T-helper 17 cell (primary cell): ENCODE measurements around the gene EIF4G3. TPM values are rescaled to one million over a fixed set of nuclear protein-coding genes. Genes with fewer than 3 reads are reported as not detected.
A peak's percentile ranks its signal among the peaks of the same experiment; 100 is the strongest.

Source experiments
- ATAC-seq: fragments of 150-1000 bp; cut with Tn5 transposase; 2 replicates; pipeline ENCODE4 v1.10.0; 2021; ENCODE audit warnings: mild to moderate bottlenecking, moderate library complexity
- DNase-seq, 3 donors: peaks; one replicate each; pipeline versions ENCODE4 v3.0.0 to v3.0.0-alpha.2; 2020 to 2021
- H3K9me3 ChIP-seq: one replicate; pipeline ENCODE4 v1.7.0; 2013; ENCODE audit warnings: low read length, mild to moderate bottlenecking; ENCODE audit not compliant: control insufficient read depth, poor library complexity, severe bottlenecking
- H3K27ac Mint-ChIP-seq: one replicate; pipeline ENCODE4 v1.8.0; 2022; ENCODE audit warnings: mild to moderate bottlenecking, moderate library complexity, mixed read lengths
- H3K27me3 Mint-ChIP-seq: one replicate; pipeline ENCODE4 v1.8.0; 2022; ENCODE audit warnings: mixed read lengths
- H3K36me3 Mint-ChIP-seq: one replicate; pipeline ENCODE4 v1.8.0; 2022; ENCODE audit warnings: low read depth, mixed read lengths
- H3K4me1 Mint-ChIP-seq: one replicate; pipeline ENCODE4 v1.8.0; 2022; ENCODE audit warnings: mild to moderate bottlenecking, mixed read lengths
- H3K4me3 Mint-ChIP-seq: one replicate; pipeline ENCODE4 v1.8.0; 2022; ENCODE audit warnings: mild to moderate bottlenecking, moderate library complexity, mixed read lengths
- total RNA-seq, 4 donors: library from RNA in 2 of 4; stranded (reverse) in 2 of 4; gene quantifications; one replicate each; pipeline ENCODE4 v1.2.3 and lab custom pipeline; 2022 to 2026

EIF4G3 gene
- total RNA-seq, 2 donors from 2014 or later, result 29.4 to 34.2 TPM

DNA sequence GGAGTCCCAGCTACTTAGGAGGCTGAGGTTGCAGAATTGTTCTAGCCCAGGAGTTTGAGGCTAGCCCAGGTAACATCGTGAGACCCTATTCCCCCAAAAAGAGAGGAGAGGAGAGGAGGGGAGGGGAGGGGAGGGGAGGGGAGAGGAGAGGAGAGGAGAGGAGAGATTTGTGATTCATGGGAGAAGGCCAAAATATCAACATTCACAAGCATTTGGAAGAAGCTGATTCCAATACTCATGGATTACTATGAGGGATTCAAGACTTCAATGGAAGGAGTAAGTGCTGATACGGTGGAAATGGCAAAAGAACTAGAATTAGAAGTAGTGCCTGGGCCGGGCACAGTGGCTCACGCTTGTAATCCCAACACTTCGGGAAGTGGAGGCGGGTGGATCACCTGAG is 187.8 kb downstream of the EIF4G3 start:
- DNase-seq, result no peak
- ATAC-seq, result no peak
- H3K9me3 ChIP-seq, result no peaks in the 10 kb centered on the region
- H3K4me3 Mint-ChIP-seq, result no peak overlapping the region
- H3K27me3 Mint-ChIP-seq, result no peaks in the 10 kb centered on the region
- H3K27ac Mint-ChIP-seq, result no peak overlapping the region
- peaks cover 4% of the 10 kb centered on the region for H3K36me3 Mint-ChIP-seq
- H3K4me1 Mint-ChIP-seq, result peaks cover 14% of the 10 kb centered on the region

DNA sequence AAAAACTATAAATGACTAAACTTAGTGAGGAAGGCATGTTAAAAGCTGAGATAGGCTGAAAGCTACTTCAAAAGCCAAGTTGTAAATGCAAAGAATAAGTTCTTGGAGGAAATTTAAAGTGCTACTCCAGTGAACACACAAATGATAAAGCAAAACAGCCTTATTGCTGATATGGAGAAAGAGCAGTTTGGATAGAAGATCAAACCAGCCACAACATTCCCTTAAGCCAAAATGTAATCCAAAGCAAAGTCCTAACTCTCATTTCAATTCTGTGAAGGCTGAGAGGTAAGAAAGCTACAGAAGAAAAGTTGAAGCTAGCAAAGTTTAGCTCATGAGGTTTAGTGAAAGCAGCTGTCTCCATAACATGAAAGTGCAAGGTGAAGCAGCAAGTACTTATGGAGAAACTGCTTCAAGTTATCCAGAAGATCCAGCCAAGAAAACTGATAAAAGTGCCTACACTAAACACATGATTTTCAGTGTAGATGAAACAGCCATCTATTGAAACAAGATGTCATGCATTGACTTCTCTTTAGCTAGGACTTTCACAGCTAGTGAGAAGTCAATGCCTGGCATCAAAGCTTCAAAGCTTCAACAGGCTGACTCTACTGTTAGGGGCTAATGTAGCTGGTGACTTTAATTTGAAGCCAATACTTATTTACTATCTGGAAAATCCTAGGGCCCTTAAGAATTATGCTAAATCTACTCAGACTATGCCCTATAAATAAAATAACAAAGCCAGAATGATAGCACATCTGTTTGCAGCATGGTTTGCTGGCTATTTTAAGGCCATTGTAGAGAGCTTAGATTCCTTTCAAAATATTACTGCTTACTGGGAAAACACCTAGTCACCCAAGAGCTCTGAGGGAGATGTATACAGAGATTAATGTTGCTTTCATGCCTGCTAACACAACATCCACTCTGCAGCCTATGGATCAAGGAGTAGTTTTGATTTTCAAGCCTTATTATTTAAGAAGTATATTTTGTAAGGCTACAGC is 188.6 kb downstream of the EIF4G3 start:
- no peak overlapping the region for H3K4me3 Mint-ChIP-seq
- DNase-seq (no peak), ATAC-seq (no peak)
- no peaks in the 10 kb centered on the region for H3K27me3 Mint-ChIP-seq
- H3K27ac Mint-ChIP-seq, result no peak overlapping the region
- H3K36me3 Mint-ChIP-seq, result peaks cover 4% of the 10 kb centered on the region
- peaks cover 12% of the 10 kb centered on the region for H3K4me1 Mint-ChIP-seq
- H3K9me3 ChIP-seq, result no peaks in the 10 kb centered on the region

DNA sequence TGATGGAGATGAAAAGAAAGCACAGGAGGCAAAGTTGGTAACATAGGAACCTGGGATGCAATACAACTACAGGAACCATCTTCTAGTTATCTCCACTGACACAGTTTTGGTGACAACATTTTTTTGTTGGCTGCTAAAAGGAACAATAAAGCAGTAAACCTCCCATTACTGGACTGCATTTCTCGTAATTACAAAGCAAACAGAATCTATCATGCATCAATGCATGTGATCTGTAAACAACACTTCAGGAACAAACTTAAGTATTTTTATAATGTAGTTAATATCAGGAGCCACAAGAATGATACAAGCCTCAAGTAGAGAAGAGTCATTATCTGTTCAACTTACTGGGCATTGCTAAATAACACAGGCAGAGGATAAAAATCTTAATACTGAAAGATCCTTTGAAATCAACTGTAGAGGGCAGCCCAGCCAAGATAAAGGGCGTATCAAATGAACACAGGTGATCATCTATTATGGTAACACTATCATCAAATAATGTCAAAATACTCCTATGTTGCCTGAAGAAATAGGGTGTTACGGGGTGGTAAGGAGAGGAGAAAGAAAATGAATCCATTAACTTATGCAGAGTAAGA is 193.3 kb downstream of the EIF4G3 start:
- Mint-ChIP-seq H3K4me3 (no peak overlapping the region), H3K27ac (no peak overlapping the region), H3K27me3 (no peaks in the 10 kb centered on the region), H3K4me1 (peaks cover 7% of the 10 kb centered on the region), H3K36me3 (peaks cover 2% of the 10 kb centered on the region)
- ATAC-seq, result no peak
- DNase-seq, result no peak
- H3K9me3 ChIP-seq, result no peaks in the 10 kb centered on the region

DNA sequence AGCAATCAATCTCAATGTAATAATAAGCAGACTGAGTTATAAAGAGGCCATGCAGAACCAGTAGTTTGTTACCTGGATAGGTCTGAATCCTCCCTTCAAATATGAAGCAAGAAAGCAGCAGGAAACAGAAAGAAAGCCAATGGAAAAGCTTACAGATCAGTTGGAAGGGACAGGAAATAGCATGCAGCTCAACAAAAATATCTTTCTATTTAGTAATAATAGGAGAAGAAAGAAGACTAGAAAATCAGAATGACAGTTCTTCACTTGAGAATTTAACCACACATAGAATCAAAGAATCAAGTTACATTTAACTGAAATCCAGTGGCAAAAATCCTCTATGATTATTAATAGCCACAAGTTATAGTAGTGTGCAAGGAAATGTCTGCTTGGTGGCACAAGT is 194.4 kb downstream of the EIF4G3 start:
- Mint-ChIP-seq H3K27me3 (no peaks in the 10 kb centered on the region), H3K36me3 (peaks cover 2% of the 10 kb centered on the region), H3K4me3 (no peak overlapping the region), H3K4me1 (peaks cover 7% of the 10 kb centered on the region), H3K27ac (no peak overlapping the region)
- H3K9me3 ChIP-seq, result no peaks in the 10 kb centered on the region
- DNase-seq (no peak), ATAC-seq (no peak)

DNA sequence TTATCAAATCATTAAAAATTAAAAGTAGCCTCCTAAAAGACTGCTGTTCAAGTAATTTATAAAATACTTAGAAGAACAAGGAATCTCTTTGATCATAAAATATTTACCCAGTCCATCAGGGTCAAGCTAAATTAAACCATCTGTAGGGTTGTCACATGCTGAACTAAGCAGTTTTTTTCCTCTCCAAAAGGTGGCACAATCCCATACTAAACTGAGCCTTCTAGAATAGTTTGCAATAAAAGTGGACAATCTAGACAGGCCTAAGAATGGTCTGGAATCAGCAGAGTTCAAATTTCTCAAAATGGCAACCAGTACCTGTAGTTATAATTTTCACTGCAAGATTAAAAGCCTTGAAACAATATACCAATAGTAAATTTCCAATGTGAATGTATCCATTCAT is 194.8 kb downstream of the EIF4G3 start:
- no peak overlapping the region for H3K27ac Mint-ChIP-seq
- DNase-seq, result no peak

DNA sequence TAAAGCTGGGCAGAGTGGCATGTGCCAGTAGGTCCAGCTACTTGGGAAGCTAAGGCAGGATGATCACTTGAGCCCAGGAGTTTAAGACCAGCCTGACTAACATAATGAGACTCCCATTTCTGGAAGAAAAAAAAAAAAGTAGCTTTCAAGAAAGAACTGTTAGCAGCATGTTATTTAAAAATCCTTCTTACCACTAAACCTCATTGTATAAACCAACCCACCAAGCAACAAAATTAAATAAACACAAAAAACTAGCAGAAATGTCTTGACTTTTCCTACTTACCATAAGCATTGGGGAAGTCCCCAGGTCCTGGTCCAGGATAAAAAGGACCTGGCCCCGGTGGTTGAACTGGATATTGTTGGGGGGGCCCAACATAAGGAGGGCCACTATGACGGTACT is 196.6 kb downstream of the EIF4G3 start:
- ATAC-seq (no peak), DNase-seq (no peak)
- no peaks in the 10 kb centered on the region for H3K9me3 ChIP-seq
- Mint-ChIP-seq H3K4me1 (peaks cover 5% of the 10 kb centered on the region), H3K27me3 (no peaks in the 10 kb centered on the region), H3K4me3 (no peak overlapping the region), H3K36me3 (no peaks in the 10 kb centered on the region), H3K27ac (no peak overlapping the region)

More for the DNA sequence above, 194.8 kb downstream of the EIF4G3 start:
- no peak for ATAC-seq
- Mint-ChIP-seq H3K4me3 (no peak overlapping the region), H3K27me3 (no peaks in the 10 kb centered on the region), H3K4me1 (peaks cover 7% of the 10 kb centered on the region), H3K36me3 (peaks cover 2% of the 10 kb centered on the region)
- H3K9me3 ChIP-seq, result no peaks in the 10 kb centered on the region

DNA sequence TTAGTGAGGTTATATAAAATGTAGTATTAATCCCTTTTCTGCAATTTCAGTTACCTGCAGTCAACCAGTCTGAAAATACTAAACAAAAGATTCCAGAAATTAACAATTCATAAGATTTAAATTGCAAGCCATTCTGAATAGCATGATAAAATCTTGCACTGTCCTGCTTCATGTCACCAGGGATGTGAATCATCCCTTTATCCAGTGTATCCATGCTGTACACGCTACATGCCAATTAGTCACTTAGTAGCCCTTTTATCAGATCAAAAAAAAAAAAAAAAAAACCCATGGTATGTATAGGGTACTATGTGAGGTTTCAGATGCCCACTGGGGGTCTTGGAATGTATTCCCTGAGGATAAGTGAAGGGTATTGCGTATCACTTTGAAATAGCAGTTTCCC is 198.3 kb downstream of the EIF4G3 start:
- Mint-ChIP-seq H3K27me3 (no peaks in the 10 kb centered on the region), H3K4me1 (peaks cover 5% of the 10 kb centered on the region), H3K27ac (no peak overlapping the region), H3K36me3 (peaks cover 3% of the 10 kb centered on the region), H3K4me3 (no peak overlapping the region)
- ATAC-seq, result no peak
- DNase-seq, result no peak
- no peaks in the 10 kb centered on the region for H3K9me3 ChIP-seq

DNA sequence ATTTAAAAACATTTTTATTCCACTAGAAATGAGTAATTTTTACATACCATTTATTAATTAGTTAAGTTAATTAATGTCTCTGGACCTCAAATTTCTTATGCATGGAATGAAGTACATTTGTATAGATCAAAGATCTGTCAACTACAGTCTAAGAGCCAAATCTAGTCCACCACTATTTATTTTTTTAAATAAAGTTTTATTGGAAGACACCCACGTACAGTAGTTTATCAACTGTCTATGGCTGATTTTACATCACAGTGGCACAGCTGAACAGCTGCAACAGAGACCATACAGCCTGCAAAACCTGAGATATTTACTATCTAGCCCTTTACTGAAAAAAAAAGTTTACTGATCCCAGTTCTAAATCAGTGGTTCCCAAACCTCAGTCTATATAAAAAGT is 201.0 kb downstream of the EIF4G3 start:
- ATAC-seq, result no peak
- no peaks in the 10 kb centered on the region for H3K27me3 Mint-ChIP-seq
- H3K27ac Mint-ChIP-seq, result no peak overlapping the region
- H3K9me3 ChIP-seq, result no peaks in the 10 kb centered on the region
- H3K36me3 Mint-ChIP-seq, result peaks cover 7% of the 10 kb centered on the region
- H3K4me1 Mint-ChIP-seq, result no peaks in the 10 kb centered on the region
- no peak overlapping the region for H3K4me3 Mint-ChIP-seq
- DNase-seq, result no peak

DNA sequence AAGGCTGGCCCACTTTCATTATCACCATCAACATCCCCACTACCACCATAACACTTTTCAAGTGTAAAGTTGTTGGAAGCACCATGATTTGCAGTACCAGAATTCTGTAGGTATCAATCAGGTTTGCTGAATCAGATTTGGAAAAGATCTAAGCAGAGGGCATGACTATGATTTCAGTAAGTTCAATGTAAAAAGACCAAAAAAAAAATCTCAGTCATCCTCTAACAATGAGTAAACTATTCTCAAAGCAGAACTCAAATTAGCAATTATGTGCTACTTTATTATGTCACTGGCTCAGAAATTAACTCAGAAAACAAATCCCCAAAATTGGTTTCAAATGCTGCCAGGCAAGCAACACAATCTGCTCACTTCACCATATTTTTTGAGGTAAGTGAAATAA is 201.7 kb downstream of the EIF4G3 start:
- H3K27ac Mint-ChIP-seq, result no peak overlapping the region
- no peaks in the 10 kb centered on the region for H3K4me1 Mint-ChIP-seq
- ATAC-seq (no peak), DNase-seq (no peak)
- no peaks in the 10 kb centered on the region for H3K9me3 ChIP-seq
- H3K27me3 Mint-ChIP-seq, result no peaks in the 10 kb centered on the region
- peaks cover 7% of the 10 kb centered on the region for H3K36me3 Mint-ChIP-seq
- no peak overlapping the region for H3K4me3 Mint-ChIP-seq

DNA sequence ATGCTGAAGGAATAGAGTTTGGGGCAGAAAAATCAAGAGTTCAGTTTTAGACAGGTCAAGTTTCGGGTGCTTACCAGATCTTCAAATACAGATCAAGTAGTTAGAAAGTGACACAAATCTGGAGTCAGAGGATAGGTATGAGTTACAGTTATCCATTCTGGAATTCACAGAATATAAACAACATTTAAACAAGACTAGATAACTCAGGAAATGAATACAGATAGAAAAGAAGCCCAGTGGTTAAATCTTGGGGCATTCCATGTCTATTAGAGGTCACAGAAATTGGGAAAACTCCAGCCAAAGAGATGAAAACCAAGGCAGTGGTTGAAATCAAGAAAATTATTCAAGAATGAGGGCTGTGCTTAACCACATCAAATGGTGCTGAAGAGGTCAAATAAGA is 202.6 kb downstream of the EIF4G3 start:
- Mint-ChIP-seq H3K36me3 (peaks cover 7% of the 10 kb centered on the region), H3K27me3 (no peaks in the 10 kb centered on the region), H3K27ac (no peak overlapping the region), H3K4me3 (no peak overlapping the region), H3K4me1 (no peaks in the 10 kb centered on the region)
- no peak for ATAC-seq
- no peaks in the 10 kb centered on the region for H3K9me3 ChIP-seq
- DNase-seq, result no peak

DNA sequence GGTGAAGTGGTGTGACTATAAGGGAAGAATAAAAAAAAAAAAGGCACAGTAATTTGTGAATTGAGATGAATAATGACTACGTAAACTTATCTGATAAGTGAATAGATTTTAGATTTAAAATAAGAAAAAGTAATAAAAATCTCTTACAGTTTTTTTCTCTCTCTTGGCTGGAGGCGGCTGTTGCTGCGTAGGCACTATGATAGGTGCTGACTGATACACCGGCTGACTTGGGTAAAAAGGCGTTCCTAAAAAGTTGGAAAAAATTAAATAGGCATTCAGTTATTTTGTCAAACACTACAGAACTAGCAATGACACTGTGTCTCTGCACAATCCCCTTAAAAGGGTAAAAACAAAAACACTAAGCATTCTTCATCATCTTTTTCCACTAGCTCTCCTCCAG is 203.8 kb downstream of the EIF4G3 start:
- DNase-seq (no peak), ATAC-seq (no peak)
- Mint-ChIP-seq H3K4me3 (no peak overlapping the region), H3K27ac (no peak overlapping the region), H3K4me1 (no peaks in the 10 kb centered on the region), H3K27me3 (no peaks in the 10 kb centered on the region), H3K36me3 (peaks cover 7% of the 10 kb centered on the region)
- no peaks in the 10 kb centered on the region for H3K9me3 ChIP-seq

DNA sequence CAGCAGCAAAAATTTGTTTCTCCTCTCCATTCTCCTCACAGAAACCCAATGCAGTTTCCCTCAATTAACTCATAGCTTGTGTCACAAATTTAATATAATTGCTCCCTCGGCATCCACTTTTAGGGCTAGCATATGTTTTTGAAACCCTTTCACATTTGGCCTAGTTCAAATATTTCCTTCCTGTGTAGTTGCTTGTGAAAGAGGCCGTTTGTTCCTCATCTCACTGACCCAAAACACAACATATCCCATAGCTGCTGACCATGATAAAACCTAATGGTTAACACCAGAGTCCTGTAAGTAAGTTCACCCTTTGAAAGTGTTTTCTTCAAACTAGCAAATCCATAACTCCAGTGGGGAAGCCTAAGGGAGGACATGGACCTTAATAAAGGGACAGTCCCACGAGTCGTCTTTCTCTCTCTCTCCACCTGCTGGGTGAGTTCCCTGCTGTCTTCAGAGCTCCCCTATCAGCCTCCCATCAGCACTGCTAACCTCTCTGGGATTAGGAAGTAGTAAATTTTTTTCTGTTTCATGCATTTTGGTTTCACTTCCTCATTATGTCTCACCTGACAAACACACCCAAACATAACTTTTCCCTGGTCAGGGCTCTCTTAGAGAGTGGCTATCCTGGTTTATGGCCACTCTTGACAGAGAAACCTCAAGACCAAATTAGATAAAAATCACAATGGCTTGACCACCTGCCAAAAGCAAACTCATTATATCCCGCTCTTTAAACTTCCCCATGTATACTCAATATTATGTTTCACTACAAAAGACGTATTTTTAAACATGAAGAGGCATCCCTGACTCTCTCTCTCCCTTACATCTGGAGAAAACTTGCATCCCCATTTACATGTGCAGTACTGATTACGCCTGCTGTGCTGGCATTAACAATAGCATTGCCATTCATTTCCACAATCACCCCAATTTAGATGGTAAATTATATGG is 211.9 kb downstream of the EIF4G3 start:
- Mint-ChIP-seq H3K27ac (peak overlapping the region; percentile 35), H3K36me3 (peaks cover 5% of the 10 kb centered on the region), H3K27me3 (no peaks in the 10 kb centered on the region), H3K4me1 (peaks cover 12% of the 10 kb centered on the region), H3K4me3 (no peak overlapping the region)
- no peaks in the 10 kb centered on the region for H3K9me3 ChIP-seq
- no peak for DNase-seq
- ATAC-seq, result peak; percentile 47
